Measurements from ENCODE around the gene CNGA1. TPM values are rescaled to one million over a fixed set of nuclear protein-coding genes. Genes with fewer than 3 reads are reported as not detected.

CNGA1 gene
- total RNA-seq, 1 experiment from 2014 or later, result not detected

DNA sequence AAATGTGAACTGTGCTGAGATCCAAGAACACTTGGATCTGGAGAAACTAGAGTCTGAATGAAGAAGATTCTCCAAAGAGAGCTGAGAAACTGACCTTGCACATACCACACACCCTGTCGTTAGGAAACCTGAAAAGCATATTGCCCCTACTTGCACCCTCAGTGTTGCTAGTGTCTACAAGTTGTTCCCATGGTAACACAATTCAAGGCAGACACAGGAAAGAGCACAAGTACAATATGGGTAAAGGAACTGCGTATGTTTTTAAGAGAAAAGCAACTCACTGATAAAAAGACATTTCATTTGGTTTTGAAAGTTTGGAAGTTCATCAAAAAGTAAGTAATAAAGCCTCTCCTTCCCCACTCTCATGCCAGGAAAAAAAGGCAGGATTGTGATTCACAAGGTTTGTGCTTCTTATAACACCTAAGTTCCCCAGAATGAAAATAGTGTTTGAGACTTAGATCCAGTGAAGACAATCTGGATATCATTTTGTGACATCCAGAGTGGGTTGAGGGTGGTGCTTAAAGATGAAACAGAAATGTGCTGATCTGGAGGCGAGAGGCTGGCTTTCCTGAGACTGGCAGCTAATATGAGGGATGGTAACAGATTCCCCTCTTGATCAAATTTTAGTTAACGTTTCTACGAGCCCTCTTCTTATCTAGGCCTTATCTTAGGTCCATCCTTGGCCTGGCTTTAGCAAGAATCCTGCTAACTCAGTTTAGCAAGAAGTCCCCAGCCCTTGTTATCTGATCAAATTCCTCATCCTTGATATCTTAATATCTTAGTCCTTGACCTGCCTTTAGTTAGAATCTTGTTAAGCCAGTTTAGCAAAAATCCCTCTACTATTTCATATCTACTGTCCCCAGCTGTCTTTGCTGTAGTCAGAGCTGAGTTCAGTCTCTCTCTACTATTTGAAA is 42.4 kb upstream of the CNGA1 start:
- POLR2A ChIA-PET, result no interaction called here
- no peak for DNase-seq (ENCODE audit: unreplicated experiment)
- Mint-ChIP-seq H3K4me1 (ENCODE audit: insufficient read depth, unreplicated experiment) (no peaks in the 10 kb centered on the region), H3K4me3 (ENCODE audit: unreplicated experiment) (no peak overlapping the region), H3K27ac (ENCODE audit: low read depth, unreplicated experiment) (no peak overlapping the region), H3K9me3 (ENCODE audit: unreplicated experiment) (peaks cover 8% of the 10 kb centered on the region), H3K36me3 (ENCODE audit: insufficient read depth, unreplicated experiment) (peaks cover 6% of the 10 kb centered on the region), H3K27me3 (ENCODE audit: insufficient read depth, unreplicated experiment) (no peaks in the 10 kb centered on the region)
- no TSS peak for BruUV-seq (replicated peaks)
- no peak for TF ChIP-seq CTCF (IDR thresholded peaks at IDR 0.05; ENCODE audit: unreplicated experiment)
- intact Hi-C loops (cut with micrococcal nuclease), result no loop called here
- CTCF ChIA-PET, result interaction anchor here (0.6 to 0.8 kb wide), 2 partner anchors 28 to 129 kb away, joined by 3 read pairs; no protein-coding TSS in a partner anchor

DNA sequence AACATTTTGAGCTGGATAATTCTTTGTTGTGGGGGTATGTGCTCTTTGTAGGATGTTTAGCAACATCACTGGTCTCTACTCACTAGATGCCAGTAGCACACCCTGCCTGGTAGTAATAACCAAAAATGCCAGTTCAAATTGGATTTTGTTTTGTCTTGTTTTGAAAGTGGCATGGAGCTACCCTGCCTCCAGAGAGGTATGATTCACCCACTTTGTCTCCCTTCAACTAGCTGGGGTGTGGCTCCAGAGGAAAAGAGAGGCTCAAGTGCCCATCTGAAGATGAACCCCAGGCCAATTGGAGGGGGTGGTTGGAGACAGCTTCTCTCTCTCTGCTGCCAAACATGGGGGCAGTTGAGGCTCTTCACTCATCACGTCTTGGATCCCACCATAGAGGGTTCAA is 34.6 kb upstream of the CNGA1 start:
- CTCF ChIA-PET, result interaction anchor here (0.7 to 1.7 kb wide), 4 partner anchors 9 to 59 kb away, joined by 3 to 9 read pairs (median 6); no protein-coding TSS in a partner anchor
- Mint-ChIP-seq H3K27ac (ENCODE audit: low read depth, unreplicated experiment) (no peak overlapping the region), H3K27me3 (ENCODE audit: insufficient read depth, unreplicated experiment) (no peaks in the 10 kb centered on the region), H3K4me3 (ENCODE audit: unreplicated experiment) (no peak overlapping the region), H3K36me3 (ENCODE audit: insufficient read depth, unreplicated experiment) (peaks cover 7% of the 10 kb centered on the region), H3K4me1 (ENCODE audit: insufficient read depth, unreplicated experiment) (no peaks in the 10 kb centered on the region), H3K9me3 (ENCODE audit: unreplicated experiment) (no peaks in the 10 kb centered on the region)
- TF ChIP-seq CTCF (IDR thresholded peaks at IDR 0.05; ENCODE audit: unreplicated experiment), result no peak
- POLR2A ChIA-PET, result no interaction called here
- BruUV-seq (replicated peaks), result no TSS peak
- DNase-seq (ENCODE audit: unreplicated experiment), result no peak
- intact Hi-C loops (cut with micrococcal nuclease), result no loop called here

DNA sequence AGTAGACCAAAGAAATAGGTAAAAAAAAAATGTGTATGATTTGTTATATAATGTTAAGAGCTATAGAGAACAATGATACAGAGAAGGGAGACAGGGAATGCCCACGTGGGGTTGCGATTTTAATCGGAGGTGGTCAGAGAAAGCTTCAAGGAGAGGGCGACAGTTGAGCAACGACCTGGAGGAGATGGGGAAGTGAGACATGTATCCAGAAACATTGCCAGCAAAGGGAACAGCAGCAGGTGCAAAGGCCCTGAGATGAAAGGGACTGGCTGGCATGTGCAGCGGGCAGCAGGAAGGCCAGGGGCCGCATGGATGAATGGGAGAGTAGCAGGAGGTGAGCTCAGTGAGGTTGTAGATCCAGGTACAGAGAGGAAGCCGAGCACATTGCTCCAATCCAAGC is 33.0 kb upstream of the CNGA1 start:
- Mint-ChIP-seq H3K27me3 (ENCODE audit: insufficient read depth, unreplicated experiment) (no peaks in the 10 kb centered on the region), H3K4me3 (ENCODE audit: unreplicated experiment) (no peak overlapping the region), H3K36me3 (ENCODE audit: insufficient read depth, unreplicated experiment) (peaks cover 7% of the 10 kb centered on the region), H3K4me1 (ENCODE audit: insufficient read depth, unreplicated experiment) (no peaks in the 10 kb centered on the region), H3K27ac (ENCODE audit: low read depth, unreplicated experiment) (no peak overlapping the region), H3K9me3 (ENCODE audit: unreplicated experiment) (no peaks in the 10 kb centered on the region)
- no peak for TF ChIP-seq CTCF (IDR thresholded peaks at IDR 0.05; ENCODE audit: unreplicated experiment)
- ChIA-PET POLR2A (no interaction called here), CTCF (interaction anchor here (1.0 to 2.0 kb wide), 4 partner anchors 9 to 40 kb away, joined by 3 to 10 read pairs (median 6); no protein-coding TSS in a partner anchor)
- BruUV-seq (replicated peaks), result no TSS peak
- intact Hi-C loops (cut with micrococcal nuclease), result no loop called here
- no peak for DNase-seq (ENCODE audit: unreplicated experiment)

DNA sequence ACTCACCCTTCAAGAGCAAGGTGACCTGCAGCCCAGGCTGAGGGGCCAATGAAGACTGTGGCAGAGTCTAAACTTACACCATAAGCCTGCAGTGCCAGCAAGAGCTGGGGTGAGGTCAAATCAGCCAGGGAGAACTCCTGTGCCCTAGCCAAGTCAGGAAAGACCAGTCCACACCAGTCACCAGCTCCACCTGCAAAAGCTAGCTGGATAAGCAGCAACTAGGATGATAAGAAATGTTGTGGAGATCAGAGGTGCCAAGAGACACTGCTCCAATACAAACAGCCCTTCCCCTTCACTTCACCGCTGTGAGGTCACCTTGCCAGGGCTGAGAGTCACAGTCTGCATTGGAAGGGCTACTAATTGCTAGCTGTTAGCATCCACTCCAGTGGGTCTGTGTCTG is 31.4 kb upstream of the CNGA1 start:
- BruUV-seq (replicated peaks), result no TSS peak
- H3K27me3 Mint-ChIP-seq (ENCODE audit: insufficient read depth, unreplicated experiment), result no peaks in the 10 kb centered on the region
- H3K36me3 Mint-ChIP-seq (ENCODE audit: insufficient read depth, unreplicated experiment), result peaks cover 7% of the 10 kb centered on the region
- TF ChIP-seq CTCF (IDR thresholded peaks at IDR 0.05; ENCODE audit: unreplicated experiment), result no peak
- no peaks in the 10 kb centered on the region for H3K4me1 Mint-ChIP-seq (ENCODE audit: insufficient read depth, unreplicated experiment)
- DNase-seq (ENCODE audit: unreplicated experiment), result no peak
- intact Hi-C loops (cut with micrococcal nuclease), result no loop called here
- H3K27ac Mint-ChIP-seq (ENCODE audit: low read depth, unreplicated experiment), result no peak overlapping the region
- no peak overlapping the region for H3K4me3 Mint-ChIP-seq (ENCODE audit: unreplicated experiment)
- ChIA-PET POLR2A (interaction anchor here (0.6 kb wide), 1 partner anchor 14 kb away, joined by 3 read pairs; no protein-coding TSS in a partner anchor), CTCF (interaction anchor here (0.9 to 3.4 kb wide), 3 partner anchors 14 to 21 kb away, joined by 4 to 26 read pairs (median 10); no protein-coding TSS in a partner anchor)
- H3K9me3 Mint-ChIP-seq (ENCODE audit: unreplicated experiment), result no peaks in the 10 kb centered on the region

Measured in MCF 10A (cell line).